ENCODE measurements around the gene ALDH8A1.

DNA sequence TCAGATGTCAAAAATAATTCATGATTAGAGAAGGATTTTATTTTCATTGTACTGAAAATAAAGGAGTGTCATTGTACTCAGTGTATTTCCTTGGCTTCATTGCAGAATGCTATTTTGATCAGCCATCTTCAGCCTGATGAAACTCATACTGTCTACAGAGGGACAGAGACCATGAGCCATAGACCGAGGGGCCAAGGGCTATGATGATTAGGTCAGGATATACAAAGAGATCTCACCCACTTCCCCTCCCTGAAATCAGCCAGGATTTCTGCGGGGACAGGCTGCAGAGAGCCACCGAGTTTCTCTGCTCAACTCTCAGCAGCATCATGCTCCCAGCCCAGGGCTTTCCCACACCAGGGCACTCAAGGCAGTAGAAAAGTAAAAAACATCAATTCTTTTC is 47.0 kb downstream of the ALDH8A1 start:
- TF ChIP-seq YY1 (IDR thresholded peaks at IDR 0.05; ENCODE audit: low read depth) (no peak), CHD2 (IDR thresholded peaks at IDR 0.05; ENCODE audit: low read length, partially characterized antibody) (no peak)
- TF ChIP-seq, protein P1, sequence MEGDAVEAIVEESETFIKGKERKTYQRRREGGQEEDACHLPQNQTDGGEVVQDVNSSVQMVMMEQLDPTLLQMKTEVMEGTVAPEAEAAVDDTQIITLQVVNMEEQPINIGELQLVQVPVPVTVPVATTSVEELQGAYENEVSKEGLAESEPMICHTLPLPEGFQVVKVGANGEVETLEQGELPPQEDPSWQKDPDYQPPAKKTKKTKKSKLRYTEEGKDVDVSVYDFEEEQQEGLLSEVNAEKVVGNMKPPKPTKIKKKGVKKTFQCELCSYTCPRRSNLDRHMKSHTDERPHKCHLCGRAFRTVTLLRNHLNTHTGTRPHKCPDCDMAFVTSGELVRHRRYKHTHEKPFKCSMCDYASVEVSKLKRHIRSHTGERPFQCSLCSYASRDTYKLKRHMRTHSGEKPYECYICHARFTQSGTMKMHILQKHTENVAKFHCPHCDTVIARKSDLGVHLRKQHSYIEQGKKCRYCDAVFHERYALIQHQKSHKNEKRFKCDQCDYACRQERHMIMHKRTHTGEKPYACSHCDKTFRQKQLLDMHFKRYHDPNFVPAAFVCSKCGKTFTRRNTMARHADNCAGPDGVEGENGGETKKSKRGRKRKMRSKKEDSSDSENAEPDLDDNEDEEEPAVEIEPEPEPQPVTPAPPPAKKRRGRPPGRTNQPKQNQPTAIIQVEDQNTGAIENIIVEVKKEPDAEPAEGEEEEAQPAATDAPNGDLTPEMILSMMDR (IDR thresholded peaks at IDR 0.05), result no peak
